GM12875 (cell line): ENCODE results near the gene NENF.
"Not testable (repeated sequence)": the region's sequence is repeated elsewhere in the genome, so short reads cannot be mapped to it uniquely, and the experiment has no call there.

Experiments used
- H3K4me3 ChIP-seq: one replicate; pipeline ENCODE4 v1.5.1; 2011; ENCODE audit warnings: low read depth, low read length, control low read depth
- TF ChIP-seq, protein P1 (sequence below): IDR thresholded peaks from 2 replicates; pipeline ENCODE4 v1.5.1; 2011; ENCODE audit warnings: low read depth, mild to moderate bottlenecking, control low read depth, inconsistent platforms, low read length, moderate library complexity, borderline replicate concordance; ENCODE audit not compliant: insufficient read depth

Gene NENF

DNA sequence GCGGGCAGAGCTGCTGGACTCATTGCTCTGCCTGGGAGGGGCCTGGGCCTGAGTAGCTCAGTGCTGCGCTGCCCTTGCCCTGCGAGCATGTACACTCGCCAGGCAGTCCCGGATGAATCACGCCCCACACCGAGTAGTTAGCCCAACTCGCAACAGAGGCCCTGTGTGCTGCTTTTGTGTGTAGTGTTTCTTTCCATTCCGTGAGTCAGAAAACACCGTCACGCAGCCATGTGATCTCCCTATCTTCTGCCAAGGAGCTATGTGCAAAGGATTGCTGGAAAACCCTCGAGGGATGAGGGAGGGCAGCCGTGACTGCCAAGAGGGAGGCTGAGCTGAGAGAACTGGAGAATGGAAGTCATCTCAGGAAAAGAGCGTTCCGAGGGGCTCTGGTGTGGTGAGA, 37.3 kb downstream of the NENF start:
- H3K4me3 ChIP-seq: no peak overlapping the region
- TF ChIP-seq, protein P1, sequence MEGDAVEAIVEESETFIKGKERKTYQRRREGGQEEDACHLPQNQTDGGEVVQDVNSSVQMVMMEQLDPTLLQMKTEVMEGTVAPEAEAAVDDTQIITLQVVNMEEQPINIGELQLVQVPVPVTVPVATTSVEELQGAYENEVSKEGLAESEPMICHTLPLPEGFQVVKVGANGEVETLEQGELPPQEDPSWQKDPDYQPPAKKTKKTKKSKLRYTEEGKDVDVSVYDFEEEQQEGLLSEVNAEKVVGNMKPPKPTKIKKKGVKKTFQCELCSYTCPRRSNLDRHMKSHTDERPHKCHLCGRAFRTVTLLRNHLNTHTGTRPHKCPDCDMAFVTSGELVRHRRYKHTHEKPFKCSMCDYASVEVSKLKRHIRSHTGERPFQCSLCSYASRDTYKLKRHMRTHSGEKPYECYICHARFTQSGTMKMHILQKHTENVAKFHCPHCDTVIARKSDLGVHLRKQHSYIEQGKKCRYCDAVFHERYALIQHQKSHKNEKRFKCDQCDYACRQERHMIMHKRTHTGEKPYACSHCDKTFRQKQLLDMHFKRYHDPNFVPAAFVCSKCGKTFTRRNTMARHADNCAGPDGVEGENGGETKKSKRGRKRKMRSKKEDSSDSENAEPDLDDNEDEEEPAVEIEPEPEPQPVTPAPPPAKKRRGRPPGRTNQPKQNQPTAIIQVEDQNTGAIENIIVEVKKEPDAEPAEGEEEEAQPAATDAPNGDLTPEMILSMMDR: no peak

DNA sequence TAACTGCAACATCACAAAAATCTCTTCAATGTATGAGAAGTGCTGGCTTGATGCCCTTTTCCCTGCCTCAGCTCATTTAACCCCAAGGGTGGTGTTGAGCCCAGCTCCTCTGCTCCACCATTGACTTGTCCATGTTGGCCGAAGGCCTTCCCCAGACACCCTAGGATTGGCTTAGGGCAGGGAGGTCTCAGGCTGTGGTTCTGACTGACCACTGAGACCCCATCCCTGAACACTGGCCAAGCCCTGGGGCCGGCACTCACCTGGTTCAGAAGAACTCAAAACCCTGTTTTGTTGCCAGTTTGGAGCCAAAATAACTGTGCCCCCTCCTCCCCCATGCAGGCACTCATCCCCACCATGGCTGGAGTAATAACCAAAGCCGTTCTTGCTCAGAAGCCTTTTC, 38.6 kb downstream of the NENF start:
- no peak overlapping the region for H3K4me3 ChIP-seq
- TF ChIP-seq, protein P1: no peak

DNA sequence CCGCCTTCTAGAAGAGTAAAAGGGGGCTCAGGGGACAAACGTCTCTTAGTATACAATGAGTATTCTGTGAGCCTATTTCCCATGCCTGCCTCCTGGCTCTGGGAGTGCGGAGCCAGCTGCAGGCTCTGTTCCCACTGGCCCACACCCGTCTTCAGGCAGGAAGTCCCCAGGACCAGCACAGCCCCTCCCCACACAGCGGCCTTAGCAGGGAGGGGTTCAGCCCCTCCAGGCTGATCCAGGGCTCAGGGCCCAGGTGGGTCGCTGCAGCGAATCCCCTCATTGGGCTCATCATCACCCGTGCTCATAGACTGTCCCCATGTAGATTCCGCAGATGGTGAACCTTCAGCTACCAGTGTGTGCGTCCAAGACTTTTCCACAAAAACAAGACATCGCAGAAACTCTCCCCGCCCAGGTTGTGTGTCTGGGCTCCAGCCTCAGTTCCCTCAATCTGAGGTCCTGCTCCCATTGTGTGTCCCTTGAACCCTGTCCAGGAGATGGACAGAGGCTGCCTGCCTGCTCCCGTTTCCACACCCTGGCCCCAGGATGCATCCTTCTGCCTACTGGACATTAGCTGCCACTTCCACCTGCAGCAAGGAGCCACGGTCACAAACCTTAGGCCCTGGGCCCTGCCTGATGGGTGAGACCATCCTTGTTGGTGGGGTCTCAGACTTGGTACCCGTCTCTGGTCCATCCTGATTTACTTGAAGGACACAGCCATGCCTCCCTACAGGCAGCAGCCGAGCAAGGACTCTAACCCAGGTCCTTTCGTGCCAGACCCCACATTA, 39.4 kb downstream of the NENF start:
- TF ChIP-seq, protein P1: no peak
- no peak overlapping the region for H3K4me3 ChIP-seq

DNA sequence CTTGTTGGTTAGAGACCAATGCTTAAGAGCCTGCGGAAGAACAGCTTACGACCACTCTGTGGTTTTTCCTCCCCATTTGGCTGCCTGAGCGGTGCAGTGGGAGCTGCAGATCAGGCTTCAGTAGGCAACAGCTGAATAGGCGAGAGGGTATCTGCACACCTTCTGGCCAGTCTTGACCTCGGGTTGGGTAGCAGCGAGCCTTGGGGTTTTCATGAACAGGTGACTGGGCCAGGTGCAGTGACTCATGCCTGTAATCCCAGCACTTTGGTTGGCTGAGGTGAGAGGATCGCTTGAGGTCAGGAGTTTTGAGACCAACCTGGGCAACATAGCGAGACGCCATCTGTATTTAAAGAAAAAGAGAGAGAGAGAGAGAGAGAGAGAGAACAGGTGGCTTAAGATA, 41.0 kb downstream of the NENF start:
- TF ChIP-seq, protein P1: no peak
- no peak overlapping the region for H3K4me3 ChIP-seq

DNA sequence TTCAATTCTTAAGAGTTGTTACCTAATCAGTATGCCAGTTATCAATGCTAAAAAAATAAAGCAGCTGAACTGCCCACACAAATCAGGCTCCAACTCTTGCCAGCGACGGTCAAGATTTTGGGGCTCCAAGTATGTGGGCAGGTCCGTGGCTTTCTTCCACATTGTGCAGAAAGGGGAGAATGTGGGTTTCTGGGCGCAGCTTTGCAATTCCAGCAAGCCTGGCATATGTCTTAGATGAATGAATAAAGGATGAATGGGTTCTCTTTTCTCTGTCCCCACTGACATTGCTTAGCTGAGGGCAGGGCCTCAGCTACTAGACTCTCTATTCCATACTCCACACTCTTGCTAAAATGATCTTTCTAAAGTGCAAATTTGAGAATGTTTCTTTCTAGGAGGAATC, 42.4 kb downstream of the NENF start:
- TF ChIP-seq, protein P1: no peak
- no peak overlapping the region for H3K4me3 ChIP-seq

DNA sequence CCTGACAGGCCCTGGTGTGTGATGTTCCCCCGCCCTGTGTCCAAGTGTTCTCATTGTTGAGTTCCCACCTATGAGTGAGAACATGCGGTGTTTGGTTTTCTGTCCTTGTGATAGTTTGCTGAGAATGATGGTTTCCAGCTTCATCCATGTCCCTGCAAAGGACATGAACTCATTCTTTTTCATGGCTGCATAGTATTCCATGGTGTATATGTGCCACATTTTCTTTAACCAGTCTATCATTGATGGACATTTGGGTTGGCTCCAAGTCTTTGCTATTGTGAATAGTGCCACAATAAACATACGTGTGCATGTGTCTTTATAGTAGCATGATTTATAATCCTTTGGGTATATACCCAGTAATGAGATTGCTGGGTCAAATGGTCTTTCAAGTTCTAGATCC, 43.1 kb downstream of the NENF start:
- not testable (repeated sequence) for H3K4me3 ChIP-seq

DNA sequence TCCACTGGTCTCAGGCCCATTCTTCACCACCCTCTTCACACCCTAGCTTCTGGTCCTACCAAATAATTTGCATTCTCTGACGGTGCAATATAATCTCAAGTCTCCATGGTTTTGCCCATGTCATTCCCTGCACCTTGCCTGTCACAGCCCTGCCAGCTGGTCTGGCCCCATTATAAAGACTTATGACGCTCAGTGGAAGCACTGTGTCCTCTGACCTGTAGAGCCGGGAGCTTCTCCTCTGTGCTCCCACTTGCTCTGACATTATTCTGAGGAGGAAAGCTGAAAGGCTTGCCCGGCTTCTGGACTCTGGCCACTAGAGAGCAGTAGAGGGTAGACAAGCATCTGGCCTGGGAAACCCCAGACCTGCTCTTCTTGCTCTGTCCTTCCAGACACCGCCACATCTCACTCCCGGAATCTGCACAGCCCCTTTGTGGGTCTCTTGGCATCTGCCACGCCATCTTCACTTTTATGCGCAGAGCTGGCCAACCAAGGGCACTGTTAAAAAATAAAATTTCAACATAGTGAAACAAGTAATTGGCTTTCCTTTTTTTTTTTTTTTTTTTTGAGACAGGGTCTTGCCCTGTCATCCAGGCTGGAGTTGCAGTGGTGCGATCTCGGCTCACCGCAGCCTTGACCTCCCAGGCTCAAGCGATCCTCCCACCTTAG, 44.4 kb downstream of the NENF start:
- no peak overlapping the region for H3K4me3 ChIP-seq
- TF ChIP-seq, protein P1: peak; percentile 89
